RPMI7951 (cell line): Measurements from ENCODE around the gene USP44. TPM values are rescaled to one million over a fixed set of nuclear protein-coding genes. Genes with fewer than 3 reads are reported as not detected.

ENCODE experiments used
- DNase-seq: peaks from one replicate; pipeline ENCODE4 v3.0.0-alpha.2; 2012; ENCODE audit warnings: low read depth
- total RNA-seq: library from RNA; depleted of rRNA; stranded (reverse); fragments of >200 nt; shearing (Covaris generic); gene quantifications from 2 replicates; pipeline ENCODE4 v1.2.3, GENCODE V29; 2014

Gene USP44
- total RNA-seq, 1 experiment from 2014 or later = not detected

DNA sequence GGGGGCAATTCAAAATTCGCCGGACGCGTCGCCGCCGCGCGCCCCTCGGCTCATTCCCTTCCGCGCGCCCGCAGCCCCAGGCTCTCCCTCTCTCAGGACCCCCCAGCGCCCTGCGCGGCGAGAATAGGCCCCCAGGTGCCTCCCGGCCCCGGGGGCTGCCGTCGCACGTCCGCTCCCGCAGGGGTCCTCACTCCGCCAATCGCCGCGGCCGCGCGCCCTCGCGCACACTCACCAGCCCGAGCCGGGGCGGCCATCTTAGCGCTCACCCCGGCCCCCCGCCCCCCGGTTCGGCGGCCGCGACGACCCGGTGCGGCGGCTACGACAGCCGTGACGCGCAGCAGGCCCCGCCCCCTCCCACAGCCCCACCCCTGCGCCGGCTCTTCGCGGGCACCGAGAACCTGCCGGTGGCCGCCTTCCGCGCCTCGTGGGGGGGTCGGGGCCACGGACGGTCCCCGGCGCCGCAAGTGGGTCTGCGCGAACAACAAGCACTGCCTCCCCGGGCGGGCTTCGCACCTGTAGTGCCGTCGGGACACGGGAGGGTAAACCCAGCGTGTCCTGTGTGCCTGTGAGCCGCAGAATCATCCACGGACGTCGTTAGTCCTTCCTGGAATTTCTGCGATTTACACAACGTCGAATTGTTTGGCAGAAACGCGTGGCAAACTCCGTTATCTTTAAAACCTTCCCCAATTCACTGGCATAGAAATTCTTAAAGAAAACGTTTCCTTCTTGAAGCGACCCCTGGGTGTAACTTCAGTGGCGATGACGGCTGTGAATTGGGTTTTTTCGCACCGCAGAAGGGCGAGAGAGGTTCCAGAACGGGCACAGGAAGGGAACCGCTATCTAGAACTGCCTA, 2.5 kb downstream of the USP44 start:
- no peak for DNase-seq

DNA sequence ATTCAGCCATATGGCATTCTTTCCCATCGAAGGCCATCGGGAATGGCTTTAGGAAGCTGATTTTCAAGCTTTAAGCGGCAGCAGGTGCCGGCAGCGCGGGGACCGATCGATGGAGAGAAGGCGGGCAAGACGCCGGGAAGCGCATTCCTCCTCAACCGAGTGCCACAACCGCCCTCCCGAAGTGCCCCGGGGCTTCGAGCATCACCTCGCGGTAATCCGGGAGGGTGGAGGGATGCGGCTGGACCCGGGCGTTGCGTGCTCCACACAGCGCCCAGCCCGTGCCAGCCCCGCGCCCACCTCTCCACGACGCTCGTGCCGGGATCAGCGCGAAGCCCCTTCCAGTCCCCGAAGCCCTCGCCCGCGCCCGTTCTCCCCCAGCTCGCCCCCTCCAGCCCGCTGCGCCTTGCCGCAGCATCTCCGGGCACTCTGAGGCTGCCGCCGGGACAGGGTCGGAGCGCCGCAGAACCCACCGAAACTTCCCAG, 3.2 kb downstream of the USP44 start:
- DNase-seq = no peak

DNA sequence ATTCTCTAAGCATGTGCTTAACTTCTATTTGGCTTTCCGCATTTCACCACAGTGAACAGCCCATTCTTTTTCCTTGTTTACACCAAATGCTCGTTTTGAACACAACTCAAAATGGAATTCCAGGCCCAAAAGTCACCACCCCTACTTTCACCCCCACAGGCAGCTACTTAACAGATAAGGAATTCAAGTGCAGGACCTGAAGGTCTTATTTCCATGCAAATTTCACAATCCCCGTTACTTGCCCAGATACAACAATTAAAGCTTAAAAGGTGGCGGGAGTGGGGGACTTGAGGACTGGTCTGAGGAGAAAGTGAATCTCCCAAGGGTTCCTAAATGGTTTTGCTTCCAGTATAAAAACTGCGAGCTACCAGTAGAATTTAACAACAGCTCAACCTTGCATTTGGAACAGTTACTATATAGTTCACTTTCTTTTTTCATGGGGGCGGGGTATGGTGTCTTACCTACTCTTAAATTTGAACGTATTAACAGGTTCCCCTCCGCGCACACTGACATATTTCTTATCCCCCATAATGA, 3.7 kb downstream of the USP44 start:
- DNase-seq = no peak

DNA sequence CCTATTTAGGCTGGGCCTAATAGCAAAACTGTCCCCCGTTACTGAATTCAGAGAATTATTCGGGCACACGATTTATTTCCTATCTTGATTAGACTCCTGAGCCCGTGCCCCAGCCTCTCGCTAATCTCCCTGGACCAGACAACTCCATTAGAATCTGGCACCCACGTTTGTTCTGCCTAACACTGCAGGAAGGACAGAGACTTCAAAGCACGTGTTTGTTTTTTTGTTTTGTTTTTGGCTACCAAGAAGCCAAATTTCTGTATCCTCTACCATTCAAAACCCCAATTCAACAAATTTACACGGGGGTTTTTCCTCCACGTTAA, 4.8 kb downstream of the USP44 start:
- DNase-seq = no peak

DNA sequence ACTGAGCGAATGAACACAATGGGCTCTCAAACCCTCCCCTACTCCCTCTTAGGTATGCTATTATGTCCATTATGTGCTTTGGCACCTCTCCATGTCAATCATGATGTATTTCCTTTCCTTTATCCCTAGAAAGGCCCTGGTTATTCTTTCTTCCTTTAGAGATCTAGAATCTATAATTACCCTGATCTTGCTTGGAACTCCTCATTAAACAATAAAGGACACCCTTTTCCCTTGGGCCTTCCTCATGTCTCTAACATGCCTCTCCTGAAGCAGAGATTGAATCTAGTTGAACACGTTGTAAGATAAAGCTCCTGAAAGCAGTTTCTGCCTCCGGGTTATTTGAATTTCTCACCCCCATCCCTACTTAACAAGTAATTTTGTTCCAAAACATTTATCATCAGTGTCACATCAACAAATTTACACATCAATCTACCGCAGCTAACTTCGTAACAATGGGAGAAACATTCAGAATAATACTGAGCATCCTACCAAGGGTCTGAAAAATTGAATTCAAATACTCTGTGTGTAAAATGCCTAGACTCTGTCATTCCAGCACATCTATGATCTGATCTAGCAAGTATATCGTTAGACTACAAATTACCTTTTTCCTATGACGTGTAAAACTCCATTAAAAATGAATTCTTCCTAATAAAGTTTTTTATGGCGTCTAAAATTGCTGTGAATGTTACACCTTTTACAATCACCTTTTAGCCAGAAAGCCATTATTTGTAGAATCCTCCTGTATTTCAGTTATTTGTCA, 5.4 kb downstream of the USP44 start:
- no peak for DNase-seq

DNA sequence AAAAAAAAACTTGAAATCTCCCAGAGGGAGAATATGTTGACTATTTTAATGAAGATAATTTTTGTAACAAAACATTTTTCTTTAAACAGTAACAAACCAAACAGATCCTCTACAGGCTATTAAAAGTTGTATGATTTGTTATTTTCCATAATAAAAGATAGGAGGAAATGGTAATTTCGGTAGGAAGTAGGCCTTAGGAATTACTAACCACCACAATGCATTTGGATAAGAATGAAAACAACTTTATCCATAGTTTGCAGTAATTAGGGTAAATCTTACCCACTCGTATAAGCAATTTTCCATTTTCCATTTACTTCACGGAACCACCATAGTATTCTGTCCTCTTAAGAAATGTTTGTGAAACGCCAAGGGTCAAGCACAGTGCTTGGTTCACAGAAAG, 6.0 kb downstream of the USP44 start:
- DNase-seq = no peak

DNA sequence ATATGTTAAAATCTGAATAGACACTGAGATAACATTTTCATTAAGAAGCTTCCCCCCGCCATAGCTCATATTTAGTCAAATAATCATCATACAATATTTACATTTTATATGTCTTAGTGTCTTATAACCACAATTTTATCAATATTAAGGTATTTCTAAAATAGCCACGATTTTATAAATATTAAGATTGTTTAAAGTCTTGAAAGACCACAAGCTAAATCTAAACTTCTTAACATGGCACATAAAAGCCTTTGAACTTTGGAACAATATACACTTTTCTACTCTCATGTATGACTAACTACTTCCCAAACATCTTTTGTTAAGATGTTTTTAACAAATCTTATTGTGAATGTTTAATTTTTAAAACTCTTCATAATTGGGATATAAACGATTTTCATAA, 6.5 kb downstream of the USP44 start:
- DNase-seq = no peak

DNA sequence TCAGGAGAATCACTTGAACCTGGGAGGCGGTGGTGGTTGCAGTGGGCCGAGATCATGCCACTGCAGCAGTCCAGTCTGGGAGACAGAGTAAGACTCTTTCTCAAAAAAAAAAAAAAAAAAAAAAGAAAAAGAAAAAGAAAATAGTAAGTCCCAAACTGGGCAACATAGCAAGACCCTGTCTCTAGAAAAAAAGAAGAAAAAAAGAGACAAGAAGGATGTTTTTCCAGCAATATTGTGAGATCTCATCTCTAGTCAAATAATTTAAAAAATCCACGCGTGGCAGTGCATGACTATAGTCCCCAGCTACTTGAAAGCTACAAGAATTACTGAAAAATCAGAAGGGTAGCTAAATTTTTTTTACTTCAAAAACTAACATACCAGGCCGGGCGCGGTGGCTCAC, 8.0 kb downstream of the USP44 start:
- no peak for DNase-seq

DNA sequence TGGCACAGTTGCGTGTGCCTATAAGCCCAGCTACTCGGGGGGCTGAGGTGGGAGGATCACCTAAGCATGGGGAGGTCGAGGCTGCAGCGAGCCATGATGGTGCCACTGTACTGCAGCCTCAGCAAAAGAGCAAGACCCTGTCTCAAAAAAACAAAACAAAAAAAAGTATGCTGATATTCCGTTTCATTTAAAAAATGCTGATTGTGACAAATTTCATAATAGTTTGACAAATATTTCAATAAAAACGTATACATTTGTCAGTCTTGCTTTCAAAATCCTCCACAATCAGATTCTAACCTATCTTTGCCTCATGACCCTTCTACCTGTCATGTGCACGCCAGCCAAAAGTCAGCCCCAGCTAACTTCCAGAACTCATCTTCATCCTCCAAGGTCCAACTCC, 9.8 kb downstream of the USP44 start:
- no peak for DNase-seq

DNA sequence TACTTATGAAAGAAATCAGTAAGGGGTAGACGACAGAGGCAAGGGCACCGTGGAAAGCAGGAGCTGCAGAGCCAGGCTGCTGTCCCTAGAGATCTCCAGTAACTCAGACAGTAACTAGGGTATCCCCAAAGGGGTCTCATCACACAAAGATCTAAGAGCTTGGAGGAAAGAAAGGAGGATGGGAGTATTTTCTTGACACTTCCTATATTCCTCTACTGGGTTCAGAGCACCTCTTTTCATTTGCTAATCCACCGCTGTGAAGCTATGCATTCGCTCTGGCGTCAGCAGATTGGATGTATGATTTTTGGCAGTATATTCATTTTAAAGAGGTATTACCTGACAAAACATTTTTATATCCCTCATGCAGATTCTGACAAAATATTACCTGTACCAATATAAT, 12.6 kb downstream of the USP44 start:
- no peak for DNase-seq

DNA sequence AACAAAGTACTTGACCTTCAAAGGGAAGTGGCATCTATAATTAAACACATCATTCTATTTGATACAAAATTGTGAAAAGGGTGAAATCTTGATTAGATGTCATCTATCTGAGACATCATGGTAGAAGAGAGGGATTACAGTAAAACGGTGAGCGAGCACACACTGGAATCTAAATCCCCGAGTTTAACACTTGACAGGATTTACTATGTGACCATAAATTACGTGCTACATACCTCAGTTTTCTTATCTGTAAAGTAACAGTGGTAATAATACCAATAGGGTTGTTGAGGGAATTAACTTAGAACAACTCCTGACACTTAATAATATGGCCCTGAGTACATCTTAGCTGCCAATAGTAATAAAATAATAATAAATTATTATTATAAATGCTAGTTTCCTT, 13.3 kb downstream of the USP44 start:
- DNase-seq = no peak

DNA sequence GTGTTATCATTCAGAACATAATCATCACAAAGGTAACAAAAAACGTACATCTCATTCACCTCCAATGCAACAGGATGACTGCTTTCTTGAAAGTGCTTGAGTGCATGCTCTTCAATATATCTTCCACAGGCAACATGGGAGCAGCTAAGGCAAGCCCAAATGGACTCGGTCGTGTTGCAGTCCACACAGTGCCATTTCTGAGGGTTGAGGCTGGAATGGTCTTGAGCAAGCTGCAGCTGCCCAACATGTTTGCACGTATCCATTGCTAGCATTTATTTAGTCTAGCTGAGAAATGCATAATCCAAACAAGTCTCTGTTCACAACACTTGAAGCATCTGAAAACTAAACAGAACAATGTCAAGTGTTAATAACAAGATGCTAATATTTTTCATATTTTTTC, 17.3 kb downstream of the USP44 start:
- DNase-seq = no peak

DNA sequence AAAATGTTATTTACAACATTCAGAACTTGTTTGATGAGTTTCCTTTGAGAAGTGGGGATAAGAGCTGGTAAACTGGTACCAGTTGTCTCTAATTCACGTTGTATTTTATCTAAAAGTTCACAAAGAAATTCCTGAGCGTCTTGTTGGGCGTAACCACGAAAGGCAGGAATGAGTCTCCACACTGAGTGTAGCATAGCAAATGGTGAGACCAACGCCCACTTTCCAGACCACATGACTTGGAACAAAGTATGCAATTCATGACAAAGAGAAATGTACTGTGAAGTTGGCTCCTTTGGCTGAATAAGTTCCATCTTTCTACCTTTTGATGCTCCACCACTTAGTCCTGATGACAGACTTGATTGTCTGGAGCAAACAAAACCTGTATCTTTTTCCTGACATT, 18.4 kb downstream of the USP44 start:
- peak; percentile 26 for DNase-seq

DNA sequence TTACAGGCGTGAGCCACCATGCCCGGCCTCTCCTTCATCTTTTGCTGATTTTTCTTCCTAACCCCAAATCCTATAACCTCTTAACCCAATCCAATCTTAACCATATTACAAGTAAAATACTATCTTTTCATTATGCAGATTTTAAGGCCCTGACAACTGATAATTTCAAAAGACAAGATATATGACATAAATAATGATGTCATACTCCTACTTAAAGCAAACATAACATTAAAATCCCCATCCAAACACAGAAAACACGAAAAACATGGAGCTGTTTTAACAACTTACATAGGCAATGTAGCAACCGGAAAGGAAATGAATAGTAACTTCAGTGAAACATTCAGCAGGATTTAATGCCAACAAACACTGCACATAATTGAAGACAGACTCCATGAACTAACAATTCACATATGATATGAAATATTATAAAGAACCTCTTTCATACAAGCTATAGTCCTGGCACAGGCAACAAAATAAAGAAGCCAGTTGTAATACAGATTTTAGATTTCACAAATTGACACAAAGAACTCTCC, 21.5 kb downstream of the USP44 start:
- no peak for DNase-seq

DNA sequence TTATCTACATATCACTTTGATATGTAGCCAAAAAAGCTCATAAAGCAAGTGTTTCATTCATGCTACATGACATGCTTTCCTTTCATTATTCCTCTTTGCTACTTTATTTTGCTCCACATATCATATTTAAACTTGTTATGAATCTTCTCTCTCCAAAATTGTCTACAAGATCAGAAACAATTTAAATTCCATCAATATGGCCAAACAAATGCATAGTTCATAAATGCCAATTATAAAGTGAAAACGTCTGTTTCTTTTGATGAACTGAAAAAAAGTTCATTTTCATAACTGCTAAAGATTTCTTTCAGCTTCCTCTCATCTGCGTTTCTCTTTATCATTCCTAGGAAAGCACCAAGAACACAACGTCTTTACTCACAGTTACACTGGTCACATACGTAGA, 22.8 kb downstream of the USP44 start:
- DNase-seq = no peak

DNA sequence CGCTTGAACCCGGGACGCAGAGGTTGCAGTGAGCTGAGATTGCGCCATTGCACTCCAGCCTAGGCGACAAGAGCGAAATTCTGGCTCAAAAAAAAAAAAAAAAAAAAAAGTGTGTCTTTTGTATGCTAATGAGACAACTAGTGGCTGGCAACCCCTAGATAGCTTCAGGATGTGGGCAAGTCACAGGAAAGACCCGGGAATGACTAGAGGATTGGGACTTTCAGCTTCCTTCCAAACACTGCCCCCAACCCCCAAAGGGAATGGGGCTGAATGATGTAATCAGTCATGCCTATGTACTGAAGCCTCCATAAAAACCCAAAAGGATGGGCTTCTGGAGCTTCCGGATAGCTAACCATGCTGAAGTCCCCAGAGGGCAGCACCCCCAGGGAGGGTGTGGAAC, 28.6 kb downstream of the USP44 start:
- DNase-seq = no peak

DNA sequence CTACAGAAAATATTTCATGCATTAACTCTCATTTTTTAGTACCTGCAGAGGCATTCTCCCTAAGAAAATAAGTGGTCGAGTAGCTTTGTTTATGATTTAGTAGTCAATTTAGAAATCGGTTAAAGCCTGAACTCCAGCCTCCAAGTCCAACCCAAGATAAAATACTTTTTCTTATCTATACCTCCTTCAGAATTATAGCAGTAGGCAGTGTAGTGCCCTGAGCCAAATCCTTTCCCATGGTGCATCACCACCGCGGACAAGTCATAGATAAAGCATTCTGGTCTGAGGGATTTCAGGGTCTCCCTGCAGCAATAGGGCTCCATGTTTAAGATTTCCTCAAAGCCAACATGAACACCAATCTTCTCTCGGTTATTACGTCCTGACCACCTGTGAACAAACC, 30.5 kb downstream of the USP44 start:
- DNase-seq = no peak

DNA sequence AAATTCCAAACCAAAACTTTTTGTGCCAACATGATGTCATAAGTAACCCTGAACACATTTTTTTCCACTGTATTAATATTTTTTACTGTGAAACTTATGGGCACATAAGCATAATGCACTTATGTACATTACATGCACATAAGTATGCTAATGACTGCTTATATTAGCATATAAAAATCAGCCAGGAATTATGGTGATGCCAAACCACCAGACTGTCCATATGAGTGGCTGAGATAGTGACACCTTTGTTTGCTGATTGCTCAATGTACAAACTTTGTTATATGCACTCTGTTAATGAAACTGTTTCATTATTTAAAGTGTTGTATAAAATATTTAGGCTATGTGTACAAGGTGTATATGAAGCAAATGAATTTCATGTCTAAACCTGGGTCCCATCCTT, 32.3 kb downstream of the USP44 start:
- no peak for DNase-seq

DNA sequence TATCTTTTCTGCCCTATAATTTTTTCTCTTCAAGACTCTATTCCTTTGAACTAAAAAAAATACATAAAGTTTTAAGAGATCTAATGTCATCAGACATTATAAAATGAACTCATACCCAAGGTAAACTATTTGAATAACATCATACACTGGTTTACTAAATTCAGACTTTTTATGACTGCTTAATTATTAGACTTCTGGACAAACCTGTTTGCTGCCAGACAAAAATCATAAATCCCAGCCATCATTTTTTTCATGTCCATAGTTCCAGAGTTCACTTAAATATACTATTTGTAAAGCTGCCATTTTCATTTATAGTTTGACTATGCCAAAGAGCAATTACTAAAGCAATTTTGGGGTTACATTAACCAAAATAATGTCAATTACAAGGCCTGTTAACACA, 34.0 kb downstream of the USP44 start:
- DNase-seq = no peak

DNA sequence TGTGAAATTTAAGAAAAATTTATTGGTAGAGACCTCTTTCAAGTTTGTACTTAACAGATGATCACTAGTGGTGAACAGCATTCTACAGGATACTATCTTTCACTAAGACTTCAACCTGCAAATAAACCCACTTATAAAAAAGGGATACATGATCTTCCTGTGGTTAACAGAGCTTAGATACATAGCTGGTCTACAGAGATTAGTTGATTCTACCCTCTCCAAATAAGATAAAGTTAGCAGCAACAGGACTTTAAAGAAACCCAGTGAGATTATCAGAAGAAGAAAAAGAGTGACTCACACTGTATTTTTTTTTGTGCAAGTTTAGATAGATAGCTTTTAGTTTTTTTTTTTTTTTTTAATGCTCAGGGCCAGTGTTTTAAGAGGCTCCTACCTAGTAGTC, 34.5 kb downstream of the USP44 start:
- DNase-seq = no peak

DNA sequence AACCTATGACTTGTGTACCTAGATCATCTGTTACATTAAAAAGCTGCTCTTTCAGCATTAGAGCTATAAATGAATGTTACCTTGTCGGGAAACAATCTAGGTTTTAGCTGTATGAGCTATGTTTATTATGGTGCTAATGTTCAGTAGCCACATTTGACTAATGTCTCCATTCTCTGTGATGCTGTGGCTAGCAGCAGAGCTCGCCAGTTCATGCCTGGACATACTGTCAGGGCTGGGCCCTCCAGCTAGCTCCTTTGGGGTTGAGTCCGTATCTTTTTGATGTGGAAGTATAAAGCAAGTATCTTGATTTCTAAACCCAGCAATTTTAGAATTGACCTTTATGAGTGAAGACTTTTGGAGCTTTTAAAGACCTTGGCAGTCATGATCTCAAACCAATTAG, 36.1 kb downstream of the USP44 start:
- DNase-seq = no peak

DNA sequence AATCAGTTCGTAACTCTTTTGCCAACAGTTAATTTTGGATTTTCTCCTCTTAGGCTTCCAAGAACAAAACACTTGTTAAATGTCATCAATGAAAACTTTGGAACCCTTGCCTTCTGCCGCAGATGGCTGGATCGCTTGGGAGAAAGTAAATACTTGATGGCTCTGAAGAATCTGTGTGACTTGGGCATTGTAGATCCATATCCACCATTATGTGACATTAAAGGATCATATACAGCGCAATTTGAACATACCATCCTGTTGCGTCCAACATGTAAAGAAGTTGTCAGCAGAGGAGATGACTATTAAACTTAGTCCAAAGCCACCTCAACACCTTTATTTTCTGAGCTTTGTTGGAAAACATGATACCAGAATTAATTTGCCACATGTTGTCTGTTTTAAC, 37.7 kb downstream of the USP44 start:
- DNase-seq = no peak

DNA sequence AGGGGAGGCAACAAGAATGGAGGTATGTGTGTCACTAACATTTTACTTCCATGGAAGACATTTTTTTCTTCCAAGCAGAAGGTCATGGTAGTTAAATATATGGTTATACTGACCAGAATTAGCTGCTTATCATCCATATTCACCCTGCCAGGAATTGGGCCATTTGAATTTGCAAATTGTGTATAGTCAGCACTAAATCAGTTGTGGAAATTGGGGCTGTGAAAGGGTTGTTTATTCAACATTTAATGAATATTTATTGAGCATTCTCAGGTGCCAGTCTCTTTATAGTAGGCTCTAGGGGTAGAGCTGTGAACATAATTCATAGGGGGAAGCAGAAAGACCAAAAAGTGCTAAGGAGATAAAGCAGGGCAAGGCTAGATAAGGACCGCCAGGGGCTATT, 39.3 kb downstream of the USP44 start:
- no peak for DNase-seq
